ENCODE data around the gene SH3RF3.

The SH3RF3 gene

DNA sequence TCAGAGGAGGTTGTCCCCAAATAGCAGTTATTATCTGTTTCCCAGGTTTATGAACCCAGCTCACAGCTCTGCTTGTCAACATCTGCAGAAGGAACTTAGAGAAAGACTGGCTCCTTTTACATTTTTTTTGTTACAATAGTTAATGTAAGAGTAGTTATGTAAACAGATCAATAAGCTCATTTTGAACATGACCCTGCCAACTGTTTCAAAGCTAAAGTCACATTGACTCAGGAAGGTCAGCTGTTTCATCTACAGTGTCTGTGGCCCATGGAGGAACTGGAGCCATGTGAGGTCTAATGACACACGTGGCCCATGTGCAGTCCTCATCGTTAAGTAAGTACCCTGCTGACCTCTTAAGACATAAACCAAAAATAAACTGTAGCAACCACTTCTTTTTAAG, 97.1 kb downstream of the SH3RF3 start:
- TF ChIP-seq FOXP2 (optimal IDR thresholded peaks at IDR 0.05; ENCODE audit: borderline replicate concordance, extremely low read depth, extremely low read length, insufficient read depth) (no peak), SIN3A (IDR thresholded peaks at IDR 0.05; ENCODE audit: borderline replicate concordance, insufficient read depth, low read length) (no peak), TAF1 (IDR thresholded peaks at IDR 0.05; ENCODE audit: borderline replicate concordance, insufficient read depth, low read length) (no peak), POLR2AphosphoS5 (IDR thresholded peaks at IDR 0.05; ENCODE audit: low read depth, low read length) (no peak)
- TF ChIP-seq, protein P1, sequence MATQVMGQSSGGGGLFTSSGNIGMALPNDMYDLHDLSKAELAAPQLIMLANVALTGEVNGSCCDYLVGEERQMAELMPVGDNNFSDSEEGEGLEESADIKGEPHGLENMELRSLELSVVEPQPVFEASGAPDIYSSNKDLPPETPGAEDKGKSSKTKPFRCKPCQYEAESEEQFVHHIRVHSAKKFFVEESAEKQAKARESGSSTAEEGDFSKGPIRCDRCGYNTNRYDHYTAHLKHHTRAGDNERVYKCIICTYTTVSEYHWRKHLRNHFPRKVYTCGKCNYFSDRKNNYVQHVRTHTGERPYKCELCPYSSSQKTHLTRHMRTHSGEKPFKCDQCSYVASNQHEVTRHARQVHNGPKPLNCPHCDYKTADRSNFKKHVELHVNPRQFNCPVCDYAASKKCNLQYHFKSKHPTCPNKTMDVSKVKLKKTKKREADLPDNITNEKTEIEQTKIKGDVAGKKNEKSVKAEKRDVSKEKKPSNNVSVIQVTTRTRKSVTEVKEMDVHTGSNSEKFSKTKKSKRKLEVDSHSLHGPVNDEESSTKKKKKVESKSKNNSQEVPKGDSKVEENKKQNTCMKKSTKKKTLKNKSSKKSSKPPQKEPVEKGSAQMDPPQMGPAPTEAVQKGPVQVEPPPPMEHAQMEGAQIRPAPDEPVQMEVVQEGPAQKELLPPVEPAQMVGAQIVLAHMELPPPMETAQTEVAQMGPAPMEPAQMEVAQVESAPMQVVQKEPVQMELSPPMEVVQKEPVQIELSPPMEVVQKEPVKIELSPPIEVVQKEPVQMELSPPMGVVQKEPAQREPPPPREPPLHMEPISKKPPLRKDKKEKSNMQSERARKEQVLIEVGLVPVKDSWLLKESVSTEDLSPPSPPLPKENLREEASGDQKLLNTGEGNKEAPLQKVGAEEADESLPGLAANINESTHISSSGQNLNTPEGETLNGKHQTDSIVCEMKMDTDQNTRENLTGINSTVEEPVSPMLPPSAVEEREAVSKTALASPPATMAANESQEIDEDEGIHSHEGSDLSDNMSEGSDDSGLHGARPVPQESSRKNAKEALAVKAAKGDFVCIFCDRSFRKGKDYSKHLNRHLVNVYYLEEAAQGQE (IDR thresholded peaks at IDR 0.05; ENCODE audit: insufficient read depth in 1 of 2, low read depth in 2 of 2, low read length in 2 of 2) = no peak

DNA sequence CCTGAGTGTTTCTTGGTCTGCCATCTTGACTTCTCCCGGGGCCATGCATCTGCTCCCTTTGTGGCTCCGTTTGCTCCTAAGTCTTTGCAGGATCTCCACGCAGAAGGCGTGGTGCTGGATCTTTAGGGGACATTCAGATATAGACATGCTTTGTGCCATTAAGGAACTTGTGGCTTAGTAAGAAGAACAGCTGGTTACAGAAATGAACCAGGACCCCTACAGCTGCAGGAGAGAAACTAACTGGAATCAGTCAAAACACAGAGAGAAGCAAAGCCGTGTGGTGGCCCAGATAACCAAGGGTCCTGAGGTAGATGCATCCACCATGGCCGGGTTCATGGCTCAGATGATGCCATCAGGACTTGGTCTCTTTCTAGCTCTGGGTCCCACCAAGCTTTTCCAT, 97.6 kb downstream of the SH3RF3 start:
- TF ChIP-seq TAF1 (IDR thresholded peaks at IDR 0.05; ENCODE audit: borderline replicate concordance, insufficient read depth, low read length) (no peak), POLR2AphosphoS5 (IDR thresholded peaks at IDR 0.05; ENCODE audit: low read depth, low read length) (no peak), FOXP2 (optimal IDR thresholded peaks at IDR 0.05; ENCODE audit: borderline replicate concordance, extremely low read depth, extremely low read length, insufficient read depth) (no peak), SIN3A (IDR thresholded peaks at IDR 0.05; ENCODE audit: borderline replicate concordance, insufficient read depth, low read length) (no peak)
- TF ChIP-seq, protein P1 (IDR thresholded peaks at IDR 0.05; ENCODE audit: insufficient read depth in 1 of 2, low read depth in 2 of 2, low read length in 2 of 2) = no peak

DNA sequence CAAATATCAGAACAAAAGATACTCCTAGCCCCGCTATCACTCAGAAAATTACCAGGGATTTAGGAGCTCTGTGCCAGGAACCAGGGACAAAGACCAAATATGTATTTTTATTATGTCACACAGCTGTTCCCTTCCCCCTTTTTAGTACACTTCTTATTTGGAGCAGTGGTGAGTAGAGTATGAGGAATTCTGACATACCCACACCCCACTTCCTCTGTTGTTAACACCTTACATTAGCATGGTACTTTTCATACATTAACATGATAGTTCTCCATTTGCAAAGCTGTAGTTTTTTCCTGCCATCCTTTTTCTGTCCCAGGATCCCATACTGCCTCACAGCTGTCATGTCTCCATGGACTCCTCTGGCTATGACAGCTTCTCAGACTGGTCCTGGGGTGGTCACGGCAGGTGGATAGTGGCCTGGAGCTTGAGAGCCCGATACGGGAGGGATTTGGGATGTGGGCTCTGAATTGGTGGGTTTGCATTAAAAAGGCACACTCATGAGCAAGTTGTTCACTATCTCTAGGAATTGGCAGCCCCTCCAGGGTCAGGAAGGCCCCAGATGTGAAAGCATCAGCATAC, 100.2 kb downstream of the SH3RF3 start:
- TF ChIP-seq SIN3A (IDR thresholded peaks at IDR 0.05; ENCODE audit: borderline replicate concordance, insufficient read depth, low read length) (no peak), TAF1 (IDR thresholded peaks at IDR 0.05; ENCODE audit: borderline replicate concordance, insufficient read depth, low read length) (no peak), FOXP2 (optimal IDR thresholded peaks at IDR 0.05; ENCODE audit: borderline replicate concordance, extremely low read depth, extremely low read length, insufficient read depth) (no peak), POLR2AphosphoS5 (IDR thresholded peaks at IDR 0.05; ENCODE audit: low read depth, low read length) (no peak)
- TF ChIP-seq, protein P1 (IDR thresholded peaks at IDR 0.05; ENCODE audit: insufficient read depth in 1 of 2, low read depth in 2 of 2, low read length in 2 of 2) = no peak

DNA sequence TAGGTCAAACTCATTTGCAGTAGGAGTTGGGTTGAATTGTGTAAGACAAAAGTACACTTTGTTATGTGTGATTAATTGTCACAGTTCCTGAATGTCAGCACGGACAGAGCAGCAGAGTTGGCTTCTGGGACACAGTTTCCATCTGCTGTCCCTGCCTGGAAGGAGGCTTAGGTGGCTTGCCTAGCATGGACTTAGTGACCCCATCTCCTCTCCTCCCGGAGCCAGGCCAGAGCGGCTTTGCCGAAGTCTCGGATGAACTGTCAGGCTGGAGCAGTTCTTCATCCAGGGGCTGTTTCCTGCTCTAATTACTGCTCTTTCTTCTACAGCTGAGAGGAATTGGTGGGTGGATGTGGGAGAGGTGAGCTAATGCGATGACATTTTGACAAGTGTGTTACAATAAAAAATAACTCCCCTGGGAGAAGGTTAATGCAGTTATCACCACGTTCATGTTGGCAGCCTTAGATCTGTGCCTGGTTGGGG, 102.0 kb downstream of the SH3RF3 start:
- TF ChIP-seq FOXP2 (optimal IDR thresholded peaks at IDR 0.05; ENCODE audit: borderline replicate concordance, extremely low read depth, extremely low read length, insufficient read depth) (no peak), POLR2AphosphoS5 (IDR thresholded peaks at IDR 0.05; ENCODE audit: low read depth, low read length) (no peak), SIN3A (IDR thresholded peaks at IDR 0.05; ENCODE audit: borderline replicate concordance, insufficient read depth, low read length) (no peak), TAF1 (IDR thresholded peaks at IDR 0.05; ENCODE audit: borderline replicate concordance, insufficient read depth, low read length) (no peak)
- TF ChIP-seq, protein P1 (IDR thresholded peaks at IDR 0.05; ENCODE audit: insufficient read depth in 1 of 2, low read depth in 2 of 2, low read length in 2 of 2) = no peak
